Umbilical cord (tissue), 2 donors: Measurements from ENCODE around the gene DYSF. TPM values are rescaled to one million over a fixed set of nuclear protein-coding genes. Genes with fewer than 3 reads are reported as not detected.

Source experiments
- DNase-seq: peaks from one replicate; pipeline ENCODE4 v3.0.0-alpha.2; 2015; ENCODE audit warnings: low spot score
- total RNA-seq: library from RNA; depleted of rRNA; stranded (reverse); fragments of >200 nt; gene quantifications from one replicate; pipeline ENCODE4 v1.2.3, GENCODE V29; 2014; ENCODE audit warnings: low replicate concordance; ENCODE audit not compliant: insufficient read depth

The DYSF gene
- total RNA-seq, 1 donor from 2014 or later, result 2.9 TPM

DNA sequence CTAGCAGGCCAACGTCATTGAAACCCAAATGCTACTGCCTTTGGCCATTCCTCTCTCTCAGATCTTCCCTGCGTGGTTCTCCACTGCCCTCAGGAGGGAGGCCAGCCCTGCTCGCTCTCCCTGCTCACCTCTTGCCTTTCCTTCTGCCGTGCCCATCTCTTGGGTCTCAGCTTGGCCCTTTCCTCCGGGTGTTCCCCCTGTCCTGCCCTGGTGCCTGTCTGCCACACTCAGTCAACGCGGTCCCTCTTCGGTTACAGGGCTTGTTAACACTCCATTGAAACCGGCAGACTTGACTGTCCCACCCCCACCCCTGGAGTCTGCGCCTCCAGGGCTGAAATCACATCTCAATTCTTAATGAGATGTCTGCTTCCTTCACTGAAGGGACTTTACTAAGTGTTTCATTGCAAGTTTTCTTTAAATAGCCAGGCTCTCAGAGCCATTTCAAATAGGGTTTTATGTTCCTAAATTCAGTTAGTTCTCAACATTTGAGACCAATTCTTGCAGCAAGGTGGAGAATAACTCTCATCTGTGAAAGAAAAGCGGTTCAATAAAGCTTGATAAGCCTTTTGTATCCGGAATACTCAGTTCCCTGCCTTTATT lies 237.6 kb downstream of the DYSF start:
- DNase-seq, result no peak

DNA sequence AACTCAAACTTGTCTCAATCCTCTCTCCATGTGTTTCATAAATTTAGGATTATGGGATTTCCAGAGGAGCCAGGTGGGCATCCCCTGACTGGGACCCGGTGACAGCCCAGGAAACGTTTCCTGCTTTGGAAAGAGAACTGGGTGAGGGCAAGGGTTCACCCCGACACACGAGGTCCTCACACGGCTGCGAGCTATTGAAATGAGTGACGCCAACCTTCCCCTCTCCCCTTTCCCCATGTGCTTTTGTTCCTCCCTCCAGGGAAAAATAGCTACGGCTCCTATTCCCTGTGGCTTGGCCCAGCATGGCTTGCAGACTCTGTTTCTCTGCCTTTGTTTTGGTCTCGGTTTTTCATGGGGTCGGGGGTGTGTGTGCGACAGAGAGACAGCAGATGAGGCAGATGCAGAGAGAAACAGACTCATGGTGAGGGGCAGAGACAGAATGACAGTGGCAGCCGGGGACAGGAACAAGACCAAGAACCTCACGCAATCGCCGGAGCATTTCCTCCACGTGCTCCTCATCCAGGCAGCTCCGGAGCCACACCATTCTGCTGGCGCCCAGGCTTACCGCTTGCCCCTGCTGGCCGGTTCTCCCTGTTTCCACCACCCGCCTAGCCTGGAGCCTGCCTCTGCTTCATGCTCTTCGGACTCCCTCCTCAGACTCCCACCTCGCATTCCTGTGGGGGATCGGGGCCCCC lies 238.5 kb downstream of the DYSF start:
- DNase-seq, result no peak

DNA sequence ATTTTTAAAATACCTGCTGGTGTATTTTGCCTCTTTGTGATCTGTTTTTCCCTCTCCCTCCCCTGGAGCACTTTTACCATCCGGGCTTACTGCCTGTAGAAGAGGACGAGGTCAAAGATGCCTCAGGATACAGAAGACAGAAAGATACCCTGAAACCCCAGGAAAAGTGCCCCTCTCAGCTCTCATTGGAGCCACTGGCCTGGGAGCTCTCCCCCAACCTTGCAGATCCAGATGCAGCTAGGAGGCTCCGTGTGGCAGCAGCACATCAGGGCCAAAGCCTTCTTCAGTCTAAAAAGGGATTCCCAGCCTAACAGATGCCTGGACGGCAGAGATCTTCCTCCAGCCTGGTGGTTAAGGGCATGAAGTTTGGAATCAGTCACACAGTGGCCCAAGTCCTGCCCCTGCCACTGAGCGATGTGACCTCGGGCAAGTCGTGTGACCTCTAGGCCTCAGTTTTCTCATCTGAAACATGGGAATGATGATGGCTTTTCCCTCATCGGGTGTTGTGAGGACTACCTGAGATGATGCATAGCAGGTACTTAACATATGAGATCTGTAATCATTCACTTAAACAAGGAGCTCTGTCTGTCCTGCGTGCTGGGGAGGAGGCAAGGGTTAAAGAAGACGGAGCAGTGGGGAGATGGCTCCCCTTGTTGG lies 239.4 kb downstream of the DYSF start:
- DNase-seq, result no peak

- no peak for DNase-seq
Measured at GRCh38 chr2:71693286-71694270, 240.2 kb downstream of the DYSF start.

- DNase-seq, result no peak
Measured at GRCh38 chr2:71694501-71695234, 241.3 kb downstream of the DYSF start.

- DNase-seq, result no peak
Measured at GRCh38 chr2:71695235-71696120, 242.1 kb downstream of the DYSF start.

DNA sequence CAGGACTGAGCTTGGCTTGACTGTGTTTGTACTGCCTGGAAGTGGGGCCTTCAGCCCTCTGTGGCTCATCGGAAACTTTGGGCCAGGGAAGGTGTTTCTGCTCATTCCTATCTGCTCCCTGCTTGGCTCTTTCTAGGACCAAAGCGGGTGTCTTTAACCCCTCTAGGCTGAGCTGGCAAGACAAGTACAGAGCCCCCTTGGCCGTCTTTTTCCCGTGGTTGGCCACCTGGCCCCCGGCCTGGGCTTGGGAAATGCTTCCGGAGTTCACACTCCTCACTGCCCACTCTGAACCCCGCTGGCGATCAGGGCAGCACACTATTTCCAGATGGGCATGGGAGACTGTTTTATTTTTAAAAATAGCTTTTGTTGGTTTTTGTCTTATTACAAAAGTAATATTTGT lies 243.0 kb downstream of the DYSF start:
- DNase-seq, result no peak

GRCh38 chr2:71697106-71698004 lies 244.0 kb downstream of the DYSF start:
- no peak for DNase-seq

DNA sequence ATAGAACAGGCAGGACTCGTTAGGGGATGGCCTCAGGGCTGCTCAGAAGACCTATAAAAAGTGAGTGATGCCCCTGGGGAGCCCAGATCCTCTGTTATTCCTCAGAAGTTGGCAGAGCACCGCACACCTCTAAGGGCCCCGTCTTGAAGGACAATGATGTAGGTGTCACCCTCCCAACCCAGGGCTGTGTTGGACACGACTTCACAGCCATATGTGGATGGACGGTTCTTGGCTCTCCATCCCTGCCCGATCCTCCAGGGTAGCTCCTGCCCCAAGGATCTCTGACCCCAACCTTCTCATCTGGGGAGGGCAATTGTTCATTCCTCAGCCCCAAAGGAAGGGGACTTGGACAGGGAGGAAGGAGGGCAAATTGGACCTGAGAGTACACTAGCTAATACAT lies 246.1 kb downstream of the DYSF start:
- DNase-seq, result no peak

DNA sequence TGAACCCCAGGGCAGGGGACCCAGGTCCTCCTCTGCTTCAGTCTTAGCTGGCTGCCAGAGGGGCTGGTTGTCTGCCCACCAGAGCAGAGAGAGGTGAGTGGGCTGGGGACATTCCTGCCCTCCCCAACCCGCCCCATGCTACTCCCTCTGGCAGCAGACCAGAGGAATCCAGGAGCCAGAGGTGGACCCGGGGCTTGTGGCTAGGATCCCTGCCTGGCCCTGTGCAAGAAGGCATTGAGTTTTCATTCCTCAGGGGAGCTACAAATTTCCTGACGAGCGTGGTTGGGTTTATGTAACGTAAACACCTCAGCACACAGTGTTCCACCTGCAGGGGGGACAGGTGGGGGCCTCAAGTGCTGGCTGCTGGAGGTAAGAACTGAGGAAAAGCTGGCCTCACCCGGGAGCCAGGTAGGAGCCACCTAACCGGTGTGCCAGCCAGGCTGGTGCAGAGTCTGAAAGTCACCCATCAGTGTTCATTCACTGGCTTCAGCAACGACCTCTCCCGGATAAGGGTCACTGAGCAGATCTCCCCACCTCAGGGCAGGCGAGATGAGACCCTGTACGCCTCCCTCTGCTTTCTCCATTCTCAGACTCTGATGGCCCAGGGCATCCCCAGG lies 246.8 kb downstream of the DYSF start:
- DNase-seq, result no peak

GRCh38 chr2:71700658-71701397 lies 247.5 kb downstream of the DYSF start:
- peak; percentile 47 for DNase-seq

- no peak for DNase-seq
Measured at GRCh38 chr2:71702071-71702970, 249.0 kb downstream of the DYSF start.

- no peak for DNase-seq
Measured at GRCh38 chr2:71702971-71703898, 249.9 kb downstream of the DYSF start.

- DNase-seq, result no peak
Measured at GRCh38 chr2:71704131-71704561, 250.8 kb downstream of the DYSF start.

GRCh38 chr2:71704688-71705087 lies 251.3 kb downstream of the DYSF start:
- DNase-seq, result no peak
